ENCODE data around the gene IFNLR1. TPM values are rescaled to one million over a fixed set of nuclear protein-coding genes. Genes with fewer than 3 reads are reported as not detected.

IFNLR1 gene
- total and polyA plus RNA-seq, 2 donors from 2014 or later: 1.6 to 4.8 TPM

GRCh38 chr1:24205345-24206082, 18.4 kb upstream of the IFNLR1 start:
- H3K36me3 ChIP-seq (ENCODE audit: control insufficient read depth in 2 of 3, insufficient read depth in 3 of 3, low read length in 3 of 3): no peaks in the 10 kb centered on the region

GRCh38 chr1:24204116-24204515, 17.0 kb upstream of the IFNLR1 start:
- Histone ChIP-seq H3K9ac (ENCODE audit: low read length in 3 of 3) (no peak overlapping the region), H3K9me3 (ENCODE audit: control insufficient read depth in 2 of 3, insufficient read depth in 1 of 3, low read length in 3 of 3) (no peaks in the 10 kb centered on the region), H3K4me1 (ENCODE audit: control insufficient read depth in 2 of 3, insufficient read depth in 2 of 3, low read depth in 1 of 3, low read length in 3 of 3) (peaks cover 0 to 2% (median 0%) of the 10 kb centered on the region in 3 donors), H3K4me3 (ENCODE audit: low read length in 3 of 3) (no peak overlapping the region), H3K27ac (ENCODE audit: low read depth in 2 of 2, low read length in 2 of 2) (no peak overlapping the region), H3K27me3 (ENCODE audit: control insufficient read depth, insufficient read depth, low read length) (no peaks in the 10 kb centered on the region), H3K36me3 (ENCODE audit: control insufficient read depth in 2 of 3, insufficient read depth in 3 of 3, low read length in 3 of 3) (no peaks in the 10 kb centered on the region)
- peak in 1 of 5 donors; percentile 41 for DNase-seq
- TF ChIP-seq CTCF (IDR thresholded peaks at IDR 0.05; ENCODE audit: borderline replicate concordance, extremely low read depth, insufficient read depth): no peak
- FAIRE-seq: no peak
- intact Hi-C loops (cut with DNase I): no loop called here

More at GRCh38 chr1:24205345-24206082, 18.4 kb upstream of the IFNLR1 start:
- DNase-seq: no peak
- Histone ChIP-seq H3K27ac (ENCODE audit: low read depth in 2 of 2, low read length in 2 of 2) (no peak overlapping the region), H3K4me3 (ENCODE audit: low read length in 3 of 3) (no peak overlapping the region), H3K9me3 (ENCODE audit: control insufficient read depth in 2 of 3, insufficient read depth in 1 of 3, low read length in 3 of 3) (no peaks in the 10 kb centered on the region), H3K4me1 (ENCODE audit: control insufficient read depth in 2 of 3, insufficient read depth in 2 of 3, low read depth in 1 of 3, low read length in 3 of 3) (no peaks in the 10 kb centered on the region), H3K9ac (ENCODE audit: low read length in 3 of 3) (no peak overlapping the region), H3K27me3 (ENCODE audit: control insufficient read depth, insufficient read depth, low read length) (no peaks in the 10 kb centered on the region)
- no peak for TF ChIP-seq CTCF (IDR thresholded peaks at IDR 0.05; ENCODE audit: borderline replicate concordance, extremely low read depth, insufficient read depth)
- intact Hi-C loops (cut with DNase I): loop anchor here (5.0 kb wide), 1 partner anchor 182 kb away; no protein-coding TSS in a partner anchor
- no peak for FAIRE-seq

GRCh38 chr1:24203404-24203803, 16.3 kb upstream of the IFNLR1 start:
- Histone ChIP-seq H3K27me3 (ENCODE audit: control insufficient read depth, insufficient read depth, low read length) (no peaks in the 10 kb centered on the region), H3K27ac (ENCODE audit: low read depth in 2 of 2, low read length in 2 of 2) (no peak overlapping the region), H3K4me1 (ENCODE audit: control insufficient read depth in 2 of 3, insufficient read depth in 2 of 3, low read depth in 1 of 3, low read length in 3 of 3) (peaks cover 0 to 2% (median 0%) of the 10 kb centered on the region in 3 donors), H3K36me3 (ENCODE audit: control insufficient read depth in 2 of 3, insufficient read depth in 3 of 3, low read length in 3 of 3) (no peaks in the 10 kb centered on the region), H3K9ac (ENCODE audit: low read length in 3 of 3) (no peak overlapping the region), H3K4me3 (ENCODE audit: low read length in 3 of 3) (no peak overlapping the region), H3K9me3 (ENCODE audit: control insufficient read depth in 2 of 3, insufficient read depth in 1 of 3, low read length in 3 of 3) (no peaks in the 10 kb centered on the region)
- peak in 2 of 5 donors; percentile 48 to 65 for DNase-seq
- no peak for TF ChIP-seq CTCF (IDR thresholded peaks at IDR 0.05; ENCODE audit: borderline replicate concordance, extremely low read depth, insufficient read depth)
- intact Hi-C loops (cut with DNase I): no loop called here
- no peak for FAIRE-seq
